GM08714 (cell line): ENCODE results near the gene OPHN1.
"Not testable (repeated sequence)": the region's sequence is repeated elsewhere in the genome, so short reads cannot be mapped to it uniquely, and the experiment has no call there.

Source experiments
- H3K4me3 ChIP-seq: fragments of 200-500 bp; sonication (Bioruptor generic); 2 replicates; pipeline ENCODE4 v1.5.1; 2014; ENCODE audit warnings: mild to moderate bottlenecking, low read length, inconsistent platforms
- ZNF274 ChIP-seq: IDR thresholded peaks from 2 replicates; pipeline ENCODE4 v1.6.1; 2012; ENCODE audit warnings: mild to moderate bottlenecking, low read depth, low read length

OPHN1 gene

DNA sequence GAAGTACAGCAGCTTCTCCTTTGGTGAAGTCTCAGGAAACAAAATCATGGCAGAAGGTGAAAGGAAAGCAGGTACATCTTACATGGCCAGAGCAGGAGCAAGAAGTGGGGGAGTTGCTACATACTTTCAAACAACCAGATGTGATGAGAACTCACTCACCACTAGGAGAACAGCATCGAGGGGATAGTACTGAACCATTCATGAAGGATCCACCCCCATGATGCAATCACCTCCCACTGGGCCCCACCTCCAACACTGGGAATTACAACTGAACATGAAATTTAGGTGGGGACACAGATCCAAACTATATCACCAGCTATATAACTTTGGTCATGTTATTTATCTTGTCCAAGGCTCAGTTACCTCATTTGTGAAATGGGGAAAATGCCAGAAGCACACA, 159.4 kb downstream of the OPHN1 start:
- no peak for TF ChIP-seq ZNF274

DNA sequence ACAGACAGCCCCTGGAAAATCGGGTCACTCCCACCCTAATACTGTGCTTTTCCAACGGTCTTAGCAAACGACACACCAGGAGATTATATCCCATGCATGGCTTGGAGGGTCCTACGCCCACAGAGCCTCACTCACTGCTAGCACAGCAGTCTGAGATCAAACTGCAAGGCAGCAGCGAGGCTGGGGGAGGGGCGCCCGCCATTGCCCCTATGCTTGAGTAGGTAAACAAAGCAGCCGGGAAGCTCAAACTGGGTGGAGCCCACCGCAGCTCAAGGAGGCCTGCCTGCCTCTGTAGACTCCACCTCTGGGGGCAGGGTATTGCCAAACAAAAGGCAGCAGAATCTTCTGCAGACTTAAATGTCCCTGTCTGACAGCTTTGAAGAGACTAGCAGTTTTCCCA, 168.5 kb downstream of the OPHN1 start:
- not testable (repeated sequence) for H3K4me3 ChIP-seq

More for the DNA sequence above, 159.4 kb downstream of the OPHN1 start:
- no peak overlapping the region for H3K4me3 ChIP-seq

- H3K4me3 ChIP-seq = no peak overlapping the region
- no peak for TF ChIP-seq ZNF274
Measured at GRCh38 chrX:68261060-68261672, 172.1 kb downstream of the OPHN1 start.

DNA sequence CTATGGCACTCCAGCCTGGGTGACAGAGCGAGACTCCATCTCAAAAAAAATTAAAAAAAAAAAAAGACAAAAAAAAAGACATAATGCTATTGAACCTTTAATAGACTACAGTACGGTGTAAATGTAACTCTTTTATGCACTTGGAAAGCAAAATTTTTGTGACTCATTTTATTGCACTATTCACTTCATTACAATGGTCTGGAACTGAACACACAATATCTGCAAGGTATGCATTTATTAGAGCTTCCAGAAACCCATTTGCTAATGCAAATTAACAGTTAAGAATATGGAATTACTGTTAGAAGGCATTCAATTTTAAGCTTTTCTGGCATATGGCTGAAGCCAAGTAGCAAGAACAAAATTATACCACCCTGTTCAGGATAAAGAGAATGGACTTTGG, 176.3 kb downstream of the OPHN1 start:
- no peak for TF ChIP-seq ZNF274
- no peak overlapping the region for H3K4me3 ChIP-seq

GRCh38 chrX:68254738-68255645, 178.3 kb downstream of the OPHN1 start:
- TF ChIP-seq ZNF274 = no peak
- H3K4me3 ChIP-seq = no peak overlapping the region

- H3K4me3 ChIP-seq = no peak overlapping the region
- TF ChIP-seq ZNF274 = no peak
Measured at GRCh38 chrX:68252664-68253063, 180.6 kb downstream of the OPHN1 start.

- H3K4me3 ChIP-seq = no peak overlapping the region
- no peak for TF ChIP-seq ZNF274
Measured at GRCh38 chrX:68249903-68250302, 183.4 kb downstream of the OPHN1 start.

DNA sequence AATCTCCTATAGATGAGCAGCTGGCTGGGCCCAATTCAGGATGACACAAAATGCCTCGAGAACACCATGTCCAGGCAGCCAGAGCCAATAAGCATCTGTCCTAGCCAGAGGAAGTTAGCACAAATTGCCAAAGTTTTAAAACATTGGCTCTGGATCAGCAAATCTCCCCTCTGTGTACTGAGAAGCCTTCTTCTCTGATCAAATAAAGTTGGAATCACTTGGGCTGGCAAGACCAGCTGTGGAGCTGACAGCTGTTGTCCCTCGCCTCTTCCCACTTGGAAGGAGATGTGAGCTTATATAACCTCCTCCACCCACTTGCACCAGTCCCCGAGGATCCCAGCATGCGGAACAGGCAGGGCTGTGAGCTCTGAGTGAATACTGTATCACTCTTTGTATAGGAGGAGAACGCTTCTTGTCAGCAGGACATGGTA, 183.9 kb downstream of the OPHN1 start:
- no peak for TF ChIP-seq ZNF274

GRCh38 chrX:68238568-68238967, 194.7 kb downstream of the OPHN1 start:
- no peak overlapping the region for H3K4me3 ChIP-seq
- no peak for TF ChIP-seq ZNF274

More for the DNA sequence above, 183.9 kb downstream of the OPHN1 start:
- no peak overlapping the region for H3K4me3 ChIP-seq

- no peak for TF ChIP-seq ZNF274
- H3K4me3 ChIP-seq = no peak overlapping the region
Measured at GRCh38 chrX:68234171-68234910, 199.0 kb downstream of the OPHN1 start.

- TF ChIP-seq ZNF274 = no peak
- no peak overlapping the region for H3K4me3 ChIP-seq
Measured at GRCh38 chrX:68232206-68232605, 201.1 kb downstream of the OPHN1 start.

DNA sequence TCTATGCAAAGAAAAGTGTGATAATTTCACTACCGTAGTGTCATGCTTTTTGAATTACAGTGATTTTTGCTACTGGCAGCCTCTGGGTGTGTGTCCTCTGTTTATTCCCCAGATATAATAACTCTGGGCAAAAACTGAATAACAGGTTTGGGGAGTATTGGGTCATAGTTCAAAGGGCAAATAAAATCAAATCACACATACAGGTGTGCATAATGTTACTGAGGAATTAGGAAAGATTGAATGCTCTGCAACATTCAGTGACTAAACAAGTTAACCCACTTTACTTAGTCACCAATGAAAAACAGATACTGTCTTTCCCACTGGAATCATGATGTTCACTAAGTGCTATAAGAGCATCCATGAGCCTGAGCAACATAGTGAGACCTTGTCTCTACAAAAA, 224.3 kb downstream of the OPHN1 start:
- TF ChIP-seq ZNF274 = no peak
- no peak overlapping the region for H3K4me3 ChIP-seq

DNA sequence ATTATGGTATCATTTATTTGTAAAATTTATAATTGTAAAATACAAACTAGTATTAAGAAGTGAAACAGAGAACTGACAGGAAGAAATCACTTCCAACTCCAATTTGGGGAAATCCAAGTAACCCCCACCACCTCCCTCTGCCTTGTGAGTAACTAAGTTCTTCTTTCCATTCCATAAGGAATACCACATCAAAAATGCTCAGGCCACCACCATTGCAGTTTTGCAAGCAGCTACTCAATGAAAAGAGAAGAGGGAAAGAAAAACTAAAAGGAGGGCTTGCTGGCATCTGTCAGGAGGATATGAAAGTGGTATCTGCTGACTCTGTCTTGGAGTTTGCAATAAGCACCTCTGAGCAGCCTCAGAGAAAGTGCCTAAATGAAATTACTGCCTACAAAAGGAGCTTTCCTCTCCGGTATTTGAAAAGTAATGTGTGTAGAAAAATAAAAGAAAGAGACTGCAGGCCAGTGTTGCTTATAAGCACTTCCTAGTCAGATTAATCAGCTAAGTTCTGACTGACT, 228.7 kb downstream of the OPHN1 start:
- no peak overlapping the region for H3K4me3 ChIP-seq
- TF ChIP-seq ZNF274 = no peak

- H3K4me3 ChIP-seq = no peak overlapping the region
- TF ChIP-seq ZNF274 = no peak
Measured at GRCh38 chrX:68203646-68204045, 229.6 kb downstream of the OPHN1 start.
